BLaER1 treated with 17β-estradiol and CSF1 and Interleukin-3, amounts not matched to agents 10 nM and 100 nM (cell line): ENCODE measurements around the gene INO80B.
A peak's percentile ranks its signal among the peaks of the same experiment; 100 is the strongest.

Experiments
- H3K27ac ChIP-seq, 11 experiments: shearing (Covaris generic); formaldehyde crosslinking; 2 replicates each; pipeline ENCODE4 v1.8.1; 2022
- H3K27me3 ChIP-seq, 11 experiments: shearing (Covaris generic); formaldehyde crosslinking; 2 replicates each; pipeline ENCODE4 v1.8.1; 2022
- H3K36me3 ChIP-seq, 11 experiments: shearing (Covaris generic); formaldehyde crosslinking; 2 replicates each; pipeline ENCODE4 v1.8.1; 2022
- H3K4me1 ChIP-seq, 10 experiments: shearing (Covaris generic); formaldehyde crosslinking; 2 replicates each; pipeline ENCODE4 v1.8.1; 2022
- H3K4me2 ChIP-seq, 11 experiments: shearing (Covaris generic); formaldehyde crosslinking; 2 replicates each; pipeline ENCODE4 v1.8.1; 2022
- H3K4me3 ChIP-seq, 10 experiments: shearing (Covaris generic); formaldehyde crosslinking; 2 replicates each; pipeline ENCODE4 v1.8.1; 2022
- H3K9ac ChIP-seq, 11 experiments: shearing (Covaris generic); formaldehyde crosslinking; 2 replicates each; pipeline ENCODE4 v1.8.1; 2022
- H3K9me3 ChIP-seq, 11 experiments: shearing (Covaris generic); formaldehyde crosslinking; replicated peaks in 1 of 11; 2 replicates each; pipeline ENCODE4 v1.8.1; 2022
- H4K20me1 ChIP-seq, 11 experiments: shearing (Covaris generic); formaldehyde crosslinking; 2 replicates each; pipeline ENCODE4 v1.8.1; 2022
- Cebpa-rat ChIP-seq, 11 experiments: shearing (Covaris generic); IDR thresholded peaks; 2 replicates each; pipeline ENCODE4 v1.8.1; 2022

INO80B gene

GRCh38 chr2:74454654-74455511 lies at the start of gene INO80B:
TSS of gene INO80B (plus strand) at chr2:74455087. CDS start at chr2:74455117, 30 bp downstream.
- no peaks in the 10 kb centered on the region for H3K27me3 ChIP-seq
- no peaks in the 10 kb centered on the region for H4K20me1 ChIP-seq
- peak within 1 kb of the TSS; percentile 63 to 91 (median 76) for H3K4me3 ChIP-seq
- H3K9ac ChIP-seq = peak within 1 kb of the TSS; percentile 74 to 91 (median 81)
- H3K4me1 ChIP-seq = peaks cover 36 to 56% (median 47%) of the 10 kb centered on the region in 10 experiments
- H3K4me2 ChIP-seq = peak within 1 kb of the TSS; percentile 94 to 99 (median 97)
- H3K36me3 ChIP-seq = no peaks in the 10 kb centered on the region
- peak within 1 kb of the TSS in 10 of 11 experiments; percentile 46 to 73 (median 61); a peak in 20 of 22 replicates for H3K27ac ChIP-seq
- no peak for TF ChIP-seq Cebpa-rat (IDR thresholded peaks at IDR 0.05)
- no peaks in the 10 kb centered on the region for H3K9me3 ChIP-seq

- no peak overlapping the region for H3K27ac ChIP-seq
- no peak overlapping the region for H3K4me3 ChIP-seq
- no peak for TF ChIP-seq Cebpa-rat (IDR thresholded peaks at IDR 0.05)
- no peaks in the 10 kb centered on the region for H3K27me3 ChIP-seq
- no peaks in the 10 kb centered on the region for H3K9me3 ChIP-seq
- peaks cover 0 to 5% (median 0%) of the 10 kb centered on the region in 10 experiments; a peak in 1 of 20 replicates for H3K4me1 ChIP-seq
- no peaks in the 10 kb centered on the region for H3K36me3 ChIP-seq
- no peak overlapping the region for H3K4me2 ChIP-seq
- H3K9ac ChIP-seq = no peak overlapping the region
- no peaks in the 10 kb centered on the region for H4K20me1 ChIP-seq
Observed at GRCh38 chr2:74406035-74406434, 48.9 kb upstream of the INO80B start.

GRCh38 chr2:74407682-74408081 lies 47.2 kb upstream of the INO80B start:
- Histone ChIP-seq H3K4me3 (no peak overlapping the region), H3K4me1 (peaks cover 0 to 5% (median 0%) of the 10 kb centered on the region in 10 experiments; a peak in 3 of 20 replicates), H4K20me1 (no peaks in the 10 kb centered on the region), H3K9ac (no peak overlapping the region), H3K36me3 (no peaks in the 10 kb centered on the region), H3K27ac (no peak overlapping the region), H3K9me3 (no peaks in the 10 kb centered on the region), H3K27me3 (no peaks in the 10 kb centered on the region), H3K4me2 (no peak overlapping the region)
- TF ChIP-seq Cebpa-rat (IDR thresholded peaks at IDR 0.05) = no peak

GRCh38 chr2:74413001-74413698 lies 41.7 kb upstream of the INO80B start:
- no peaks in the 10 kb centered on the region for H3K9me3 ChIP-seq
- peak overlapping the region; percentile 86 to 98 (median 93); a peak in 21 of 22 replicates for H3K4me2 ChIP-seq
- no peak for TF ChIP-seq Cebpa-rat (IDR thresholded peaks at IDR 0.05)
- H3K27me3 ChIP-seq = peaks cover 31 to 41% (median 38%) of the 10 kb centered on the region in 11 experiments
- H4K20me1 ChIP-seq = no peaks in the 10 kb centered on the region
- H3K4me3 ChIP-seq = no peak overlapping the region
- peaks cover 36 to 41% (median 37%) of the 10 kb centered on the region in 10 experiments for H3K4me1 ChIP-seq
- H3K9ac ChIP-seq = no peak overlapping the region
- no peak overlapping the region for H3K27ac ChIP-seq
- H3K36me3 ChIP-seq = no peaks in the 10 kb centered on the region

- Histone ChIP-seq H3K9me3 (no peaks in the 10 kb centered on the region), H3K27ac (0 out of 22 replicates have a peak overlapping the region, but pooled peaks of 2 of the 11 experiments have one; percentile 17 to 23), H4K20me1 (no peaks in the 10 kb centered on the region), H3K9ac (peak overlapping the region in 9 of 11 experiments; percentile 3 to 70 (median 57); a peak in 11 of 22 replicates), H3K4me1 (peaks cover 40 to 53% (median 42%) of the 10 kb centered on the region in 10 experiments), H3K27me3 (peaks cover 31 to 45% (median 38%) of the 10 kb centered on the region in 11 experiments), H3K4me2 (peak overlapping the region; percentile 86 to 98 (median 93)), H3K36me3 (no peaks in the 10 kb centered on the region), H3K4me3 (peak overlapping the region in 9 of 10 experiments; percentile 46 to 69 (median 53); a peak in 17 of 20 replicates)
- TF ChIP-seq Cebpa-rat (IDR thresholded peaks at IDR 0.05) = no peak
Observed at GRCh38 chr2:74414441-74414840, 40.4 kb upstream of the INO80B start.

- Histone ChIP-seq H3K9ac (peak overlapping the region; percentile 3 to 70 (median 50); a peak in 19 of 22 replicates), H4K20me1 (no peaks in the 10 kb centered on the region), H3K4me2 (peak overlapping the region; percentile 86 to 98 (median 93)), H3K27me3 (peaks cover 31 to 51% (median 41%) of the 10 kb centered on the region in 11 experiments), H3K4me1 (peaks cover 41 to 60% (median 49%) of the 10 kb centered on the region in 10 experiments), H3K9me3 (no peaks in the 10 kb centered on the region), H3K4me3 (peak overlapping the region; percentile 46 to 69 (median 53)), H3K36me3 (no peaks in the 10 kb centered on the region), H3K27ac (peak overlapping the region in 6 of 11 experiments; percentile 17 to 42 (median 24); a peak in 7 of 22 replicates)
- TF ChIP-seq Cebpa-rat (IDR thresholded peaks at IDR 0.05) = no peak
Observed at GRCh38 chr2:74414881-74415761, 39.8 kb upstream of the INO80B start.

- Histone ChIP-seq H3K27me3 (peaks cover 31 to 59% (median 49%) of the 10 kb centered on the region in 11 experiments), H3K36me3 (no peaks in the 10 kb centered on the region), H3K9me3 (no peaks in the 10 kb centered on the region), H3K4me2 (peak overlapping the region; percentile 86 to 98 (median 93)), H3K4me3 (peak overlapping the region in 9 of 10 experiments; percentile 46 to 69 (median 53); a peak in 16 of 20 replicates), H3K27ac (no peak overlapping the region; a peak in 1 of 22 replicates), H4K20me1 (no peaks in the 10 kb centered on the region), H3K4me1 (peaks cover 48 to 67% (median 56%) of the 10 kb centered on the region in 10 experiments), H3K9ac (peak overlapping the region in 4 of 11 experiments; percentile 3 to 60 (median 54); a peak in 4 of 22 replicates)
- no peak for TF ChIP-seq Cebpa-rat (IDR thresholded peaks at IDR 0.05)
Observed at GRCh38 chr2:74415762-74416395, 39.0 kb upstream of the INO80B start.

- Histone ChIP-seq H3K4me1 (peaks cover 53 to 71% (median 61%) of the 10 kb centered on the region in 10 experiments), H3K4me3 (no peak overlapping the region)
Observed at GRCh38 chr2:74416778-74417177, 38.1 kb upstream of the INO80B start.

More at GRCh38 chr2:74416778-74417177, 38.1 kb upstream of the INO80B start:
- no peak overlapping the region for H3K9ac ChIP-seq
- no peaks in the 10 kb centered on the region for H4K20me1 ChIP-seq
- no peak for TF ChIP-seq Cebpa-rat (IDR thresholded peaks at IDR 0.05)
- H3K36me3 ChIP-seq = no peaks in the 10 kb centered on the region
- H3K27me3 ChIP-seq = peaks cover 31 to 60% (median 50%) of the 10 kb centered on the region in 11 experiments
- H3K4me2 ChIP-seq = 0 out of 22 replicates have a peak overlapping the region, but pooled peaks of 3 of the 11 experiments have one; percentile 95 to 98 (median 98)
- no peaks in the 10 kb centered on the region for H3K9me3 ChIP-seq
- H3K27ac ChIP-seq = no peak overlapping the region
